HS-27A (cell line): Measurements from ENCODE around the gene QARS1.

Source experiments
- DNase-seq: peaks from one replicate; pipeline ENCODE4 v3.0.0-alpha.2; 2012; ENCODE audit warnings: low read depth, missing footprints

Gene QARS1

GRCh38 chr3:49120438-49121131, 16.0 kb upstream of the QARS1 start, which contains the start of gene USP19:
Gene USP19, minus strand, starts transcription at chr3:49120823. Its CDS starts 1,678 bp downstream, at chr3:49119145.
- DNase-seq: peak; percentile 48

- no peak for DNase-seq
Measured at GRCh38 chr3:49120096-49120437, 15.5 kb upstream of the QARS1 start.

- DNase-seq: no peak
Measured at GRCh38 chr3:49119439-49119838, 14.9 kb upstream of the QARS1 start.

- no peak for DNase-seq
Measured at GRCh38 chr3:49119036-49119435, 14.5 kb upstream of the QARS1 start.

- no peak for DNase-seq
Measured at GRCh38 chr3:49112262-49112661, 7.7 kb upstream of the QARS1 start.

- DNase-seq: no peak
Measured at GRCh38 chr3:49111347-49111746, 6.8 kb upstream of the QARS1 start.

- no peak for DNase-seq
Measured at GRCh38 chr3:49110780-49111179, 6.2 kb upstream of the QARS1 start.

- no peak for DNase-seq
Measured at GRCh38 chr3:49108346-49108745, 3.8 kb upstream of the QARS1 start.

- no peak for DNase-seq
Measured at GRCh38 chr3:49104052-49104426, 518 bp downstream of the QARS1 start.

GRCh38 chr3:49100046-49100615, 4.4 kb downstream of the QARS1 start:
- DNase-seq: no peak

GRCh38 chr3:49098910-49099630, 5.5 kb downstream of the QARS1 start:
- DNase-seq: no peak

- no peak for DNase-seq
Measured at GRCh38 chr3:49098429-49098828, 6.1 kb downstream of the QARS1 start.

GRCh38 chr3:49093853-49094767, 10.4 kb downstream of the QARS1 start, which contains the start of gene QRICH1:
Gene QRICH1, minus strand, starts transcription at chr3:49094071. Its CDS starts 17,054 bp downstream, at chr3:49077017.
- peak; percentile 99 for DNase-seq

- peak; percentile 59 for DNase-seq
Measured at GRCh38 chr3:49092938-49093852, 11.4 kb downstream of the QARS1 start.

- no peak for DNase-seq
Measured at GRCh38 chr3:49081429-49081828, 23.1 kb downstream of the QARS1 start.

- DNase-seq: no peak
Measured at GRCh38 chr3:49079270-49079669, 25.3 kb downstream of the QARS1 start.

GRCh38 chr3:49076646-49077045, 27.9 kb downstream of the QARS1 start:
- DNase-seq: no peak

- no peak for DNase-seq
Measured at GRCh38 chr3:49076116-49076515, 28.4 kb downstream of the QARS1 start.

- DNase-seq: no peak
Measured at GRCh38 chr3:49058011-49058410, 46.5 kb downstream of the QARS1 start.

GRCh38 chr3:49057268-49057667, 47.3 kb downstream of the QARS1 start:
- no peak for DNase-seq

- DNase-seq: no peak
Measured at GRCh38 chr3:49054344-49054862, 50.2 kb downstream of the QARS1 start.
